NCI-H345 treated with DMSO at 0.1 percent for 48 hours (cell line): Measurements from ENCODE around the gene UBR4.
"Not testable (repeated sequence)": the region's sequence is repeated elsewhere in the genome, so short reads cannot be mapped to it uniquely, and the experiment has no call there.

Source experiments
- DNase-seq: peaks from one replicate; lab custom pipeline; 2025; ENCODE audit not compliant: unreplicated experiment; lab: John Stamatoyannopoulos, UW

UBR4 gene

DNA sequence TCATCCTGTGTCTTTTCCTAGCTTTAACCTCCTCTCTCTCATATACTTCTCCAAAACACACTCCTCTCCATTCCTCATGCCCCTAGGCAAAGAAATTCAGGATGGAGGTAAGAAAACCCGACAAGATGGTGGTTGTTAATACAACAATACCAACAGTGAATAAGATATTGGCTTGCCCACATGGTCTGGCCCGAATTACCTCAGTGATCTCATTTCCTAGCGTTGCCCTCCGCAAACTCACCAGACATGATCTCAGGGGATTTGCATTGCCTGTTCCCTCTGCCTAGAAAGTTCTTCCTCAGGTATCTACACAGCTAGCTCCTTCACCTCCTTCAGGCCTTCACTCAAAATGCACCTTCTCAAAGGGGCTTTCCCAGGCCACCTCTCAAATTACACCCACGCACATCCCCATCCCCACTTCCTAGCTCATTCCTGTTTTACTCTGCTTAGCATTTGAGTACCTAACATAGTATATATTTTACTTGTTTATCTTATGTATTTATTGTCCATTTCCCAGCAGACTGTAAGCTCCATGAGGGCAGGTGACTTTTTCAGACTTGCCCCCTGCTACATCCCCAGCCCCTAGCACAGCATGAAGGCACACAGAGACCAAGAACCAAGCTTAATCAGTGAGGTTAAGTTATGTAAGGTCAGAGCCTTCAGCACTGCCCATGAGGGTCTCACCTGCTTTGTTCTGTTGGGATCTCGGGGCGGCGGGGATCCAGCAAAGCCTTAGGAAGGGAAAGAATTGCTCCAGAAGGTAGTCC is 10.2 kb upstream of the UBR4 start:
- DNase-seq: no peak

DNA sequence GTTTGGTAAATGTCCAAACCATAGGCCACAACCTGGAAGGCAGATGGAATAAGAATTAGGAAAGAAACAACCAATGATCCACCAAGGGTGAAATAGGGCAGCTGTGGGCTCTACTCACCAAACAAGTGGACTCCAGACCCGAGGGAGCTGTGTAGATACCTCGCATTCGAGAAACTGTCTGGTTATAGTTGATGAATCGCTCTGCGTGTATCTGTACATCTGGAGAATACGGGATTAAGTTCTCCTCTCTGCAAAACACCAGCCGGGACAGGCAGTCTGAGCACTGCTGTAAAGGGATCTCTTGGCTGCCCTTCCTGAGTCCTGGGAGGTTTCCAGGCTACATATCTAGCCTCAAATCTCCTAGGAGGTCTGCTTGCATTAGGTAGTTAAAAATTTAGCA is 9.4 kb upstream of the UBR4 start:
- DNase-seq: no peak

DNA sequence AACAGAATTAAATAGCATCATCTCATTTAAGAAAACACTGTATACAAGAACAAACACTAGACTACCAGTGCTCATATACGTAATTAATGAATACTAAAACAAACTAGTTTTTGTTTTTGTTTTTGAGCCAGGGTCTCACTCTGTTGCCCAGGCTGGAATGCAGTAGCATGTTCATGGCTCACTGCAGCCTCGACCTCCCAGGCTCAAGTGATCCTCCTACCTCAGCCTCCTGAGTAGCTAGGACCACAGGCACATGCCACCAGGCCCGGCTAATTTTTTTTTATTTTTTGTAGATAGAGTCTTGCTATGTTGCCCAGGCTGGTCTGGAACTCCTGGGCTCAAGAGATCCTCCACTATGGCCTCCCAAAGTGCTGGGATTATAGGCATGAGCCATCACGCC is 6.5 kb upstream of the UBR4 start:
- not testable (repeated sequence) for DNase-seq

DNA sequence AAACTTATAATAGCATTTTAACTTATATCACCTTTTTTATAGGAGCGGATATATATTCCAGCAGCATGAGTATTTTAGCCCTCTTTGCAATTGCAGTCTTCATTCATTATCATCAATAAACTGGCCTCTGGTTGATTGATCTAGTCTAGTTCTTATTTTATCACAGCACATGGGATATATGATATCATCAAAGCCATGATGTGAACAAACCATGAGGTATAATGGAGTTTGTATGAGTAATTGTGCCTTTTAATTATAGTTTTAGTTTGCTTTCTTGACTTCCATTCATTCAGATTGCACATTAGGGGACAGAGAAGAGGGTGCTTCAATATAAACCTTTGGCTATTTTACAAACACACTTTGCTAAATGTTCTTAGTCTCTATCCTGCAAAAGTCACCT is 3.5 kb upstream of the UBR4 start:
- no peak for DNase-seq

DNA sequence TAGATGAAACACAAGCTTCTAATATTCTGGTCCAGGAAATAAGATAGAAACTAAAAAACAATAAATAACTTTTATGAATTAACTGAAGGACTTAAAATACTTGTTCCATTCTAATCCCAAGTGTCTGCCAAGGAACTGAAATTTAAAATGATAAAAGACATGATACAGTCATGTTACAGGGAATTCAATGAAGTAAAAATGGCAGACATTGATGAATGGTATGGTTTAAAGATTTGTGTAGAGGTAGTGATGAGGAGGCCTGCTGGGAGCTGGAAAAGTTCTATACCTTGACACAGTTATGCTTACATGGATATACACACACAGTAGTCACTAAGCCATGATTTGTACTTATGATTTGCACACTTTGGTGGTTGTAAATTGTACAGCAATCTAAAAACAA is 2.1 kb upstream of the UBR4 start:
- DNase-seq: no peak

DNA sequence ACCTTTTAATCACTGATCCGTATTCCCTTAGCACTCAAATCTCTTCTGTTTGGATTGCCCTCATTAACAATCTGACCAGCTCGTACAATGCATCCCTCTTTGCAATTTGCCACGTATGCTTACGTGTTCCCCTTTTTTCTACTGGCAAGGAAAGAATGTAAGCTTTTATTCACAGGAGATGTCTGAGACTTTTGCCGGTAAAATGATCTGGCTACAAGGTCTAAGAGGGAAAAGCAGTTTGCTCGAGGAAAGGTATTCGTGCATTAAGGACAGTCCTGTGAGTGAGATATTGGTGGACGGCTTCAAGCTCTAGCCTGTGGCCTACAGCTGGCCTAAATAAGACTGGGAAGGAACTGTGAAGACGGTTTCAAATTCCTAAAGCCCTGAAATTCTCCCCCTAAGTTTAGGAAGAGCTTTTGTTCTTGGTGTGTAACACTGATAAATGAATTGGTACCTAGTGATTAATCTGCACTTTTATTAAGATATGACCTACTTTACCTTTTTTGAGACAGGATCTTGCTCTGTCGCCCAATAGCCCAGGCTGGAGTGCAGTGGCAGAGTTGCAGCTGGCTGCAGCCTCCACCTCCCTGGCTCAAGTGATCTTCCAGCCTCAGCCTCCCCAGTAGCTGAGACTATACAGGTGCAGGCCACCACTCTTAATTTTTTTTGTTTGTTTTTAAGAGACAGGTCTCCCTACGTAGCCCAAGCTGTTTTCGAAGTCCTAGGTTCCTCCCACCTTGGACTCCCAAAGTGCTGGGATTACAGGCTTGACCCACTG is 895 bp upstream of the UBR4 start:
- DNase-seq: no peak

DNA sequence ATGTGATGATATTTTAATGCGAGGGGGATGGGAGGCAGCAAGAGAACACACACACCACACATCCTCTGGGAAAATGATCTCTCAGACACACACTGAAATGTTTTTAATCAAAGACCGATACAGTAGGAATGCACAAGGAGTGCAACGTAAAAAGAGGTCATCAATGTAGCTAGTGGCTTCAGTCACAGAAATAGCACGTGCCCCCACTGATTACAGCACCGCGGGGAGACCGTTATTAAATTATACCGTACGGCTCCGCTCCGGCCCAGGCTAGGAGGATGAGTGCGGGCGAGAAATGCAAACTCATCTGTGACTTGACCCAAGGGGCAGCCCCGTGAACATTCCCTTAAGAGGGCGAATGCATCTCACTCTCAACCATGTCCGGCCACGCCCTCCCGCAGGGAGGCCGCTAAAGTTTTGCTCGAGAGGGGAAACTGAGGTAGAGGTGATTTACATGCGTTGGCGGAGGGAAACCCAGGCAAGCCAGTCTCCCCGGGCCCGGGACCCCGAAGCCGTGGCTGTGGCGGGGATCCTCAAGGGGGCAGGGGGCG is 552 bp downstream of the UBR4 start:
- no peak for DNase-seq

DNA sequence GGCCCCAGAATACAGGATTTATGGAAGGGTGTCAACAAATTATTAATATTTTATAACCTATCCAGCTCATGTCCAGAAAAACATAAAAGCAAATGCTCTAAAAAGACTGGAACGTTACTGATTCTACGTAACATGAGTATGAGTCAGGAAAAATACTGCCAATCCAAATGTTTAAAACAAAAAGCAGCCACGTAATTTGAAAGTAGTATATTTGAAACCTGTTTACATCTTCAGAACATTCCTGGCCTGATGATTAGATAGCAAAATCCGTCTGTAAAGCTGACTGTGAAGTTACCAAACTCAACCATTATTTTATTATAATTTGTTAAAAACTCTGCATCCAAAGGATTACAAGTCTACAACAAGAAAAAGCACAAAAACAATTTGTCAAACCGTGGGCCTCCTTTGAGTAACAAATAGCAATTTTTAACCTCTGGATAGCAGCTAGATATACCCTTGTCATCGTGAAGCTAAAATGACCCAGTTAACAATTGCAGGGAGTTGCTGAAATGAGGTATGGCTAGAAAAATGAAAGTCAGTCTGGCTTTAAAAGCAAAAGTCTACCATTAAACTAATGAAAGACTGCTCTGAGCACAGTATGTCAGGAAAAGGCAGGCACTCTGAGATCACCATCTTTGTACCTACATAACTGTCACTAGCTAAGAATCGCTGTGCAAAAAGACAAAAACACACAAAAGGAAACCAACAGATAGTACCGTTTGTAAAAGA is 1.2 kb downstream of the UBR4 start:
- no peak for DNase-seq

DNA sequence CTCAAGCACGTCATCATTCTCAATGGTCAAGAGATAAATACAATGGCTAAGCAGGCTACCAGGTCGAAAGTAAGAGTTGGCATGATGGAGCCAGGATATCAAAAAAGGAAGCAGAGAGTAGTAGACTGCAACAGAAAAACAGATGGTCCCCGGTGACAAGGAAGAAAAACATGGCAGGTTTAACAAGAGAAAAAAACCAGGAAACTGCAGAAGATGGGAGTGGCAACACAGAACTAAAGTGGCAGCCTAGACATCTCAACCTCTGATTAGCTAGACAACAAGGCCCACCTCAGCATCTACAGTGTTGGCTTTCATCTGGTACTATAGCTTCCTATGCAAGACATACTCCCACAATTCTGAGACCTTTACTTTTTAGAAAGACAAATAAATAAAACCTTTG is 3.1 kb downstream of the UBR4 start:
- DNase-seq: no peak

DNA sequence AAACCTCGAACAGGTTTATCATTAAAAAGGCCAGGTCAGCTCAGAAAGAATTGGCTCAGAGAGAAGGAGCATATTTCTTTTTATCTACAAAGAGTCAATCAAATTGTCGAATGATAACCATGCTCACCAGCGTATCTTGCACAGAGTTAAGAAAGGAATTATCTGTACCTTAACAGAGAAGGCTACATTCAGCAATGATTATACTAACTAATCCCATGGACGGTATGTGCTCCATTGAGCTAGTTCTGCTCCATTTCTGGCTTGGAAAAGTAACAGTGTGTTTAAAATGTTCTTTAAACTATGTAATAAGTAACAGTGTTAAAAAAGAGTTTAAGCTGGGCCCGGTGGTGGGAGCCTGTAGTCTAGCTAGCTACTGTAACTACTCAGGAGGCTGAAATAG is 4.2 kb downstream of the UBR4 start:
- DNase-seq: no peak

DNA sequence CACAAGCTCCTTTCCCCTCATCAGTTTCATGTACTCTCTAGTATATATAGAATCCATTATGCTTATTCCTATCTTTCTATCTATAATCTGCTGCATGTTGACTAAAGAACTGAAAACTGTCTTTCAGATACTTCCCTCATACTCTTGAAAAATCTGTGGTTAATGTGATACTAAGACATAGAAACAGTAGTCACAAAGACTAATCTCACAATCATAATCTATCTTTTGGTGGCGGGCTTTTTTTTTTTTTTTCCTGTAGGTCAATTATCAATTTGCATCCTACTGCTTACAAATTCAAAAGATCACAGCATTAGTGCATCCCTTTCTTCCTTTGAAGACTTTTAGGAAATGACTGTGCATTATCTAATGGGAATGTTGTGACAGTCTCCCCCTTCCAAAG is 4.7 kb downstream of the UBR4 start:
- DNase-seq: no peak

DNA sequence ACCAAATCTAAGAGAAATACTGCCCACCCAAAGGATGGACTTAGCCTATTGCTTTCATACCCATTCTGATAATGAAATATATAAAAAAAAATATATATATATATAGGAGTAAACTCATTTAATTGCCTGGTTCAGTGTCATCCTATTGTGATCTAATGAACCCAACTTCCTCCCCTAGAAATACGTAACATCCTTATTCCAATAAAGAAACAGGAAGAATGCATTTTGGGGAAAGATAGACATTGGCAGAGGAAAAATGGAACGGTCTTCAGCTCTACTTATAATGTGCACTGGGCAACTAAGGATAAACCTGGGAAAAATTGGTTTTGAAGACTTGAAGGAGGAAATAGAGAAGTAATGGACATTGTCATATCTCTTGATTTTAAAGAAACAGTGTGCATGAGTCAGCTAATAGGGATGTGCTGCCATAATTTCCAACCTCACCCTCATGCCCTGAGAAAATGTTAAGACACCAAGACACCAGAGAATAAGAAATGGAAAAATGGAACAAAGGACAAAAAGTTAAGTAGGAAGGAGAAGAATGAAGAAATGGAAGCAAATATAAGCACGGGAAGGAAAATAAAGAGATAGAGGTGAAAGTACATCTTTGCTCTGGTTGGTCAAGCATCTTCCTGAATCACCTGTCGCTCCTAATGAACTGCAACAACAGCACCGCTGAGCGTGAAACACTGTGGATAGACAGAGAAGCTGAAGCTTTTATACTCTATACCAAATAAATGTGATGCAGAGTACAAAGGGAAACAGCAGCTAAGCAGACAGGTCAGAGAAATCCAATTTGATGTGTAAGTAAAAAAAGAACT is 5.4 kb downstream of the UBR4 start:
- no peak for DNase-seq

DNA sequence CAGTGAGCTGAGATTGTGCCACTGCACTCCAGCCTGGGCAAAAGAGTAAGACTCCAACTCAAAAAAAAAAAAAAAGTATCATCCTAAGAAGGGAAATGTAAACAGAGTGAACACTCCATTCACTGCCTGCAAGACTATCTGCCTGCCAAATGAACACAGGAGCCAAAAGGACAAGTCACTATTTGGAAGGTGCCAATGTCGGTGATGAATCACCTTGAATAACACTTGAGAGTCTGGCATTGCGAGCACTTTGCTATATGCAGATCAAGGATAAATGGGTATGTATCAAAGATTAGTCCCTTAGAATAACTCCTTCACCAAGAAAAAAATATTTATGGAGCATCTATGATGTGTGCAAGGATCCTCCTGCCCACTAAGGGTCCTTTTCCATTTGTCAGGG is 6.6 kb downstream of the UBR4 start:
- no peak for DNase-seq

DNA sequence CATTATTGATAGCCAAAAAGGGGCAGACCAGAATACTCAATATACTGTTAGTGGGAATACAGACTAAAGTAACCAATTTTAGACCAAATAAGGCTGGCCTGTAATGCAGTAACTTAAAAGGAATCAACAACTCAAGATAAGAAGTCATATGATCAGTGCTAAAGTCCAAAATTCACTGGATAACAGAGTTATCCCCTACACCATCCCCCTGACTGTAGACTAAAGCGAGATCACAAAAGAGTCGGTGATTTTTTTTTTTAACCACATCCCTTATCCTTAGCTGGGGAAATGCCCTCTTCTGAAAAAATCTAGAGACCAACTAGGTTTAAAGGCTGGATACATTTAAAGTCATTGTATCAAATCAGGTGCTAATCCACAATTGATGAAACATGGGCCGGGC is 7.7 kb downstream of the UBR4 start:
- no peak for DNase-seq

DNA sequence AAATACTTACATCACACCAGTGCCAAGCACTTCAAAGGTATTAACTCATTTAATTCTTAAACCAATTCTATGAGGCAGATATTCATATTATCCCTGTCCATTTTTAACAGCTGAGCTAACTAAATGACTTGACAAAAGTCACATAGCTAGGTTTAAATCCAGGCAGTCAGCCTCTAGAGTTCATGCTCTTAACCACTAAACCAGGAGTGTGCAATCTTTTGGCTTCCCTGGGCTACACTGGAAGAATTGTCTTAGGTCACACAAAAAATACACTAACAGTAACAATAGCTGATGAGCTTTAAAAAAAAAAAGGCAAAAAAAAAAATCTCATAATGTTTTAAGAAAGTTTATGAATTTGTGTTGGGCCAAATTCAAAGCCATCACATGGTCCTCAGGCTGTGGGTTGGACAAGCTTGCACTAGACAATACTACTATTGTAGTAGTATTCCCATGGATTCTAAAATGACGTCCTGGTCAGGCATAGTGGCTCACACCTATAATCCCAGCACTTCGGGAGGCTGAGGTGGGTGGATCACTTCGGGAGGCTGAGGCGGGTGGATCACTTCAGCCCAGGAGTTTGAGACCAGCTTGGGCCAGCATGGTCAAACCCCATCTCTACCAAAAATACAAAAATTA is 10.0 kb downstream of the UBR4 start:
- DNase-seq: no peak

DNA sequence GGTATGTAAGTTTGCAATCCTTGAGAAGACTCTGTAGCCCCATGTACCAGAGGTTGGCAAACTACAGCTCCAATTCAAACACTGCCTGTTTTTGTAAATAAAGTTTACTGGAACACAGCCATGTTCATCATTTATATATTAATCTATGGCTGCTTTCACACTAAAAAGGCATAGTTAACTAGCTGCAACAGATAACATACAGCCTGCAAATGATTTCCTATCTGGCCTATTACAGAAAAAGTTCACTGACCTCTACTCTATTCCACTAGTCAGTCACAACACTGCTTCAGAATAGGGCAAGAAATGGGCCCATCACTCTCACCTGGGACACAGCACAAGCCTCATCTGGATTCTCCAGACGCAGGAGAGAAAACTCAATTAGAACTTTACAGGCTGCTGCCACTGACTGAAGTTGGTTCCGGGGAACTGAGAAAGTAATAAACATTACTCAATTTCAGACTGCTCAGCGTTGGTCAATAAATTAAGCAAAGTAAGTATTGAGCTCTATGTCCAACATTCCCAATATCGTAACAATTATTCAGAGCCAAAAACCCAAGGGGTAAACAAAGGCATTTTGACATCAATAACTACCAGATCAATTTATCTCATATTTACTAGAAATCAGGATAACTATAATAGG is 10.6 kb downstream of the UBR4 start:
- DNase-seq: no peak

DNA sequence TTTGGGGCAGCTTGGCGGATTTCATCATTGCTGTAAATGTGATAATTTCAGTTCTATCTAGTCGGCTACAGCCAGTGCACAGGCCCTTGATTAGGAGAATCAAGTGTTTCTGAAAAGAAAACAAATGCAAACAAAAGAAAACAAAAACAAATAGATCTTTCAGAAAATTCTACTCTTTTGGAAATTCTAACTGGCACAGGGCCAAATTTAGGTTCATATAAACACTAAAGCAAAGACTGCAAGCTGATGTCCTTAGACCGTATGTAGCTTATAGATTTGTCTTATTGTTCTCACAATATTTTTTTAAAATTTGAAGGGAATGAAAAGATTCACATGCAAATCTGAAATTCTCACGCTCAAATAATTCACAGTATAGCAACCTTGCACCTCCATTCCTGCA is 11.2 kb downstream of the UBR4 start:
- DNase-seq: no peak

DNA sequence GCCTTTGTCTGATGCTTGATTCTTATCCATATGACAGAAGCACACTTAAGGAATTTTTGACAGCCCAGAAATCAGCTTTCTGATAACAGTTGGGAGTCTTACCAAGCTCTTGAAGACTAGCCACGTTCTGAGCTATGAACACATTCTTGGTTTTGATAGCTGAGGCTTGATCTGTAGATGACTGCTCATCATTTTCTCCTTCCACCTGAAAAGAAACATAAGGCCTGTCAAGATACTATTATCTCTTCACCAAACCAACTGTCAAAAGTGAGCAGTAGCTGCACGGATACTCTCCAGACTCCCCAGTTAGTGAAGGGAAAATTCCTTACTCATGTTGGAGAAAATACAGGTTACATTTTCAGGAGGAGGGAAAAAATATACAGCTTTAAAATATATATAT is 12.2 kb downstream of the UBR4 start:
- no peak for DNase-seq

DNA sequence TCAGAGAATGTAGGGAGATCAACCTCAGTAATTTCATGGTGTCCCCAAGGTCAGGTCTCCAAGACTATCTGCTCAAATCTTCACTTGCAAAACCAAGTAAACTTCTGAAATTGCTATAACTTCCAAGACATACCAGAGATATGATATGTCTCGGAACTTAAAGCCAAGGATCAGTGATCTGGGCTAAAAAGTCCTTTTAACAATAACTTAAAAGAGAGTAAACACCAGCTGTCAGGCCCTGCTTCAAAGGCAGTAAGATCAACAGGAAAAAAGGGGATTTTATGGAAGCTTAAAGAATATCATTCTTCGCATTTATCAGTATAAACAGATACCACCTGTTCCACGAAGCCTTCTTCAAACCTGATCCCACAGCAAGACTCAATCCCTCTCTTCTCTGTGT is 13.7 kb downstream of the UBR4 start:
- no peak for DNase-seq

DNA sequence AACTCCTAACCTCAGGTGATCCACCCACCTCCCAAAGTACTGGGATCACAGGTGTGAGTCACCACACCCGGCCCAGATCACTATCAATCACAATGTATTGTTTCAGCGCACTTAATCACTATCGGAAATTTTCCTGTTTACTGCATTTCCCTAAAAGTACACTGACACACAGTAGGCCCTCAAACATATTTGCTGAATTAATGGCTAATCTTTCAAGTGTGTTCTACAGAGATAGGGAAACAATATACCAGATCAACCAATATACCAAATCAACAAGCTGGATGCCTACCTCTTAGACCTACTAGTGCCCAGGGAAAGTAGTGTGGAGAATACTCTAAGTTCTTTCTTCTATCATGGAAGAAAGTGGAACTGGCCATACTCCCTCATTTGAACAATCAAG is 17.1 kb downstream of the UBR4 start:
- DNase-seq: no peak
